GM19240 (cell line): ENCODE measurements around the gene HOXA3.

Experiments used
- DNase-seq: peaks from one replicate; pipeline ENCODE4 v3.0.0; 2011; ENCODE audit warnings: low spot score; ENCODE audit not compliant: insufficient read length

Gene HOXA3

DNA sequence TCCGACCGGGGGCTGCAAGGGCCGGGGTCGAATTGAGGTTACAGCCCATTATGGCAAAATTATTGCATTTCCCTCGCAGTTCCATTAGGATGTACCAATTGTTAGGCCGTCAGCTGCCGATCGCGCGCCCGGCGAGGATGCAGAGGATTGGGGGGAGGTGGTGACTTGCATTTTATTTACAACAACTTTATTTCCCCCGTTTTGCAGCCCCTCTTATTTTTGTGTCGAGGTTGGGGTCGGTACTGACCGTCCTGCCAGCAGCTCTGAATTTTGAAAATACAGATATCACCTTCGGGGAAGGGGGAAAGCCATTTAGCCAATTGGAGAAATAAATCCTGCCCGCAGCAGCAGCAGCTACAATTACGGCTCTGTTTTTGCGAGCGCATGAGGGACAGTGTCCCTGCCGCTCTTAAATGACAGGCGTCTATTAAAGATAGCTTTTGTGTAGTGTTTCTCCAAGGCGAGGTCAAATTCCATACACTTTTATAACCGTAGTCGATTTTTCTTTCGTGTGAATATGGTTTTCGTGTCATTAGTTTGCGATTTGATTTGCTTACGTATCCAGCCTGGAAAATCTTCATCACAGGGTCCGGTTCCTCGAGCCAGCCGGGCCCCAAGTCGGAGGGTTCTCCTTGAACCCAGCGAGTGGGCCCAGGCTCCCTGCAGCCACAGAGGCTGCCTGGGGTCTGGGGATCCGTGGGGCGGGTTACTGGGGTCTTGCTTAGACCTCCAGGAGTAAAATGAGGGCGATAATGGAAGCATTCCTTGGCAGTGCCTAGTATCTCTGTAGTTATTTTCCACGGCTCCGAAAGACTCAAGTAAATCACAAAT is 8.2 kb downstream of the HOXA3 start:
- DNase-seq, result no peak

DNA sequence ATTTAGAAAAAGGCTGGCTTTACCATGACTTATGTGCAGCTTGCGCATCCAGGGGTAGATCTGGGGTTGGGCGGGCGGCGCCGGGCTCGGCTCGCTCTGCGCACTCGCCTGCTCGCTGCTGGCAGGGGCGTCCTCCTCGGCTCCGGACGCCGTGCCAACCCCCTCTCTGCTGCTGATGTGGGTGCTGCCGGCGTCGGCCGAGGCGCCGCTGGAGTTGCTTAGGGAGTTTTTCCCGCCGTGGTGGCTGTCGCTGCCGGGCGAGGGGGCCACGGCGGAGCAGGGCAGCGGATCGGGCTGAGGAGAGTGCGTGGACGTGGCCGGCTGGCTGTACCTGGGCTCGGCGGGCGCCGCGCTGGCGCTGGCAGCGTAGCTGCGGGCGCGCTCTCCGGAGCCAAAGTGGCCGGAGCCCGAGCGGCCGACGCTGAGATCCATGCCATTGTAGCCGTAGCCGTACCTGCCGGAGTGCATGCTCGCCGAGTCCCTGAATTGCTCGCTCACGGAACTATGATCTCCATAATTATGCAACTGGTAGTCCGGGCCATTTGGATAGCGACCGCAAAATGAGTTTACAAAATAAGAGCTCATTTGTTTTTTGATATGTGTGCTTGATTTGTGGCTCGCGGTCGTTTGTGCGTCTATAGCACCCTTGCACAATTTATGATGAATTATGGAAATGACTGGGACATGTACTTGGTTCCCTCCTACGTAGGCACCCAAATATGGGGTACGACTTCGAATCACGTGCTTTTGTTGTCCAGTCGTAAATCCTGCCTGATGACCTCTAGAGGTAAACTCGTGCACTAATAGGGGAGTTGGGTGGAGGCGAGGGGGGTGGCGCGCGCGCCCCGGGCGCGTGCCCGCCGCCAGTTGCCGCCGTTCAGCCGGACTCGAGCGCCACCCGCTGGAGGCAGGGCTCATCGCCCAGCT is 9.1 kb downstream of the HOXA3 start, which contains the start of gene HOXA5:
Gene HOXA5 (minus strand): TSS at position 659 of the 927 bp plus-strand sequence. CDS start 74 bp downstream, at position 585.
- DNase-seq, result no peak

DNA sequence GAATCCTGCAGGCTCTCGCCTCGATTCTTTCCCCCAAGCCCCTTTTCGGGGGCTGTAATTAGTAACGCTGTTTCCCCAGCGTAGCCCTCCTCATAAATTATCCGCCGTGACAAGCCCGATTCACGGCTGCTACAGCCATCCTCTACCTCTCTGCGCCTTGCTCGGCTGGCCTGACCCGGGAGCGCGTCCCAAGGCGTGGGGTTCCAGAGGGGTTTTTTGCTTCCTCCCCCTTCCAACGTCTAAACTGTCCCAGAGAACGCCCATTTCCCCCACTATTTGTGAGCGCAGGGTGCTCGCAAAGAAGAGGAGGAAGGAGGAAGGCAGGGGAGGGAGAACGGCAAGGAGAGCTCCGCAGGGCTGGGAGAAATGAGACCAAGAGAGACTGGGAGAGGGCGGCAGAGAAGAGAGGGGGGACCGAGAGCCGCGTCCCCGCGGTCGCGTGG is 9.8 kb downstream of the HOXA3 start:
- DNase-seq, result no peak

DNA sequence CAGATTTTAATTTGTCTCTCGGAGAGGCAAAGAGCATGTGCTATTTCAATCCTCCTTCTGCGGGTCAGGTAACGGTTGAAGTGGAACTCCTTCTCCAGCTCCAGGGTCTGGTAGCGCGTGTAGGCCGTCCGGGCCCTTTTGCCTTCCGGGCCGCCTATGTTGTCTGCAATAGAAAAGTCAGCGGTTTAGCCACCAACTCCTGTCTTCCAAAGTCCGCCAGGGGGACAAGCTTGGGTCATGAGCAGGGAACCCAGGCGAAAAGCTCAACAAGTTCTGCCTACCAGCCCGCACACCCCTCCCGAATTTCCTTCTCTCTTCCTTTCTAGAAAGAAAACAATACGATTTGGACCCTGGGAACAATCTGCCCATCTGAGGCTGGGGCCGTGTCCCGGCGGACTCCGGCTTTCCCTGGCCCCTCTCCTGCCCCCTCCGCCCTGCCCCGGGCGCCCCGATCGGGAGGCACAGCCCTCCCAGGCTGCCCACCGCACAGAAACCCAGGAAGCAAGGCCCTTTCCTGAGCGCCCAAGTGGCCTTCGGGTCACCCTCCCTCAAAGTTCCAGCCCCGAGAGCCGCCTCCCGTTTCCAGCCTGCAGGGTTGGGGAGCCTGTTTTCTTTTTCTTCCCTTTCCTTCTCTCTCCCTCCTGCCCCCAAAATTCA is 10.3 kb downstream of the HOXA3 start:
- DNase-seq, result no peak

DNA sequence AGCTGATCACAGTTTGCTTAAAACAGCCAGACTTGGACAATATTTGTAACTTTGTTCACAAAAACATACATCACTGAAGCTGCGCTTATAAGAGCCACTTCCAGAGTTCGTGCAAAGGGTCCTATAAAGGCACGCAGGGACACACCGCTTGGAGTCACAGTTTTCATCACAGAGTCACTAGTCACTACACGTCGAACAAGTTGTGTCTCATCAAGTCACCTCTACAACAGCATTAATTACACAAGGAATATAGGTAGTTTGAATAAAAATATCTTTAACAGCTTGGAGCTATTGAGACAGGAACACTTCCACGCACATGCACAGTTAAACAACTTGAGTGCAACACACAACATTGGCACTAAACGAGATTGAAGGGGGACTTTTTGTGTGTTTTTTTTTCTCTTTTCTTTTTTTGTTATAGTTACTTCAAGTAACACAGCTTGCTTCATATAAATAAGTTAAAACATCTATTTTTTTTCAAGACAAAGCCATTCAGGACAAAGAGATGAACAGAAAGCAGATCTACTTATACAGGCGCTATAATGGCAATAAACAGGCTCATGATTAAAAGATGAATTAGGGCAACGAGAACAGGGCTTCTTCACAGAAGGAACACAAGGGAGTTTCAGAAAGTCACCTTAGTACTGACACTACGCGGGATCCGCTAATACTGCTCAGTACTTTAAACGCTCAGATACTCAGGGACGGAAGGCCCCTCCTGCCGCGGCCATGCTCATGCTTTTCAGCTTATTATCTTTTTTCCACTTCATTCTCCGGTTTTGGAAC is 11.1 kb downstream of the HOXA3 start:
- no peak for DNase-seq

DNA sequence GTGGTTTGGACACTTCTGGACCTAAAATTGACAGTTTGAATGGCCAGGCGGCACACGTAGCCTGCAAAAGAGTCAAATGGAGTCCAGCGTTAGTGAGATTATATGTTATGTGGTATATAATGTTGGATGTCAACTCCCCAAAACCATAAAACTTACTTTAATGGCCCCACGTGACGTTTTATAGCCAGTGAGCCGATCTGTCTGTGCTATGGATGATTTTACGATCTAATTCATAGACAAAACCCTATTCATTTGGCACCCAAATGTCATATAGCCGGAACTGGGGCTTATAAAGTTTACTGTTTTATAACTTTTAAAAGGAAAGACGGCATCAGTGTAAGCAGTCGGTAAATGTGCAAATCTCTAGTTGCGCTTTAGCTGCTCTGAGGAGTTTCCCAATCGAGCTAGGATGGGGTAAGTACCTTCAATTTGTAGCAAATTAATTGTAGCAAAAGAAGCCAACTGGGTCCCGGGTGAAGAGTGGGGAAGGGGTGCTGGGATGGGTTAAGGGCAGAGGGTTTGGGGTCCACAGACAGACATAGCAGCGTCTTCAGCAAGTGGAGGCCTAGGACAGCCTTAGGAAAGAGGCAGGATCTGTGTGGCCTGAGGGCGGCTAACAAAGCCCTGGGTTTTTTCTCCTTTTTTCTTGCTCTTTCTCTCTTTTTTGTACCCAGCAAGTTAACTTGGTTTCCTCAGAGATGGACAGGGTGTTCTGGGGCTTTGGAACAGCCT is 12.1 kb downstream of the HOXA3 start:
- DNase-seq, result no peak

DNA sequence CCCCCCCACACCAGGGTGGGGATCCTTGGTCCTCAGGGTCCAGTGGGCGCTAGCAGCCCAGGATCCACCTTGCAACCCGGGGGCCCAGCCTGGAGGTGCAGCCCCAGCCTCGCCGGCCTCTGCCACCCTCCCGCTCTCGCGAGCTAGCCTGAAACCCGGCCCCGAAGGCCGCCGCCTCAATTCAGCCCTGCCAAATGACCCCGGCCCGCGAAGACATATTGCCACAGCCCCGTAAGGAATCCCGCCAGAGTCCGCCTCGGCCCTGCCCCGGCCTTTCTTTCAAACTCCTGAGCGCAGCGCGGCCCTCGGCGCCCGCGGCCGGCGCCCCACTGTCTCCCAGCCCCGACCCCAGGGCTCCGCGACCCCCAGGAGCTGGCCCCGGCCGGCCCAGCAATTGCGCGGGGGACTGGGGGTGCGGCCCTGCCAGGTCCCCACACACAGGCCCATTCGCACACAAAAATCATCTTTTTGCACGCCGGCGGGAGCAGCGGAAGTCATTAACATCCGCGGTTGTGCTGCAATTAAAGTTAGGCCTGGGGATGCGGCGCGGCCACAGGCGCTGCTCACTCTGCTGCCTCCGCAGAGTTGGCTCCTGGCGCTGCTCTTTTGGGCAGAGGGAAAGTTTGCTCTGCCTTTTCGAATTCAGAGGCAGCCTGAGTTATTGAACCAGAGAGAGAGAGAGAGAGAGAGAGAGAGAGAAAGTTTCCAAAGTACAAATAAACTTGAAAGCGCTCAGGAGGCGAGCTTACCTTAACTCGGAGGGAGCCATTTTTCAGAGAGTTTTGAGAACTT is 12.9 kb downstream of the HOXA3 start:
- no peak for DNase-seq

DNA sequence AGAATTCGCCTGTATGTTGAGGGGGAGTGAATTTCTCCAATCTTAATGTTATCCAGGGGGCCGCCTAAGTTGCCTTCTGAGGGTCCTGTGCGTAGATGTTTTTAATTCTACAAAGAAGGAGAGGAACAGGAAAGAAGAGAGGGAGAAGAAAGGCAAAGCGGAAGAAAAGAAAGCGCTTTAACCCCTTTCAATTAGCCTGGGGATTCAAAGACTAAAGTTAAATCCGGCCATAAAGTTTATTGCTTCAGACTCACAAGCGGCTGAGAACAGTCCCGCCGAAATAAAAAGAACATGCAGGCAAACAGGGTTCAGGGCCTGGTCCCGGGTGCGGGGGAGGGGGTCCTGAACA is 13.4 kb downstream of the HOXA3 start:
- no peak for DNase-seq

DNA sequence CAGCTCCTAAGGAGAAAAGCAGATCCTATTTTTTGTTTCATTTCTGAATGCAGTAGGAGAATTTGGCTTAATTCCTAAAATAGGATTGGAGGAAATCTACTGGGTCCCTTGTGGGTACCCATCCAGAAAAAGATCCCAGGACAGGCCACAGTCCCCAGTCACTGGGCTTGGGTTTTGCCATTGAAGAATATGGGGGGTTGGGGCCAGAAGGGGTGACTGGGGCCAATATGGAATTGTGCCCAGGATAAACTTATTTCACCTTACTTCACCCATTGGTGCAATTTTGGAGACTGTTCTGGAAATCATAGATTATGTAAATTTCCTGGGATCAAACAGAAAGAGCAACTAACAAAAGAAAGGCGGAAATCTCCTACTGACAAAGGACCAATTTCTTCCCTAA is 13.9 kb downstream of the HOXA3 start:
- DNase-seq, result no peak

DNA sequence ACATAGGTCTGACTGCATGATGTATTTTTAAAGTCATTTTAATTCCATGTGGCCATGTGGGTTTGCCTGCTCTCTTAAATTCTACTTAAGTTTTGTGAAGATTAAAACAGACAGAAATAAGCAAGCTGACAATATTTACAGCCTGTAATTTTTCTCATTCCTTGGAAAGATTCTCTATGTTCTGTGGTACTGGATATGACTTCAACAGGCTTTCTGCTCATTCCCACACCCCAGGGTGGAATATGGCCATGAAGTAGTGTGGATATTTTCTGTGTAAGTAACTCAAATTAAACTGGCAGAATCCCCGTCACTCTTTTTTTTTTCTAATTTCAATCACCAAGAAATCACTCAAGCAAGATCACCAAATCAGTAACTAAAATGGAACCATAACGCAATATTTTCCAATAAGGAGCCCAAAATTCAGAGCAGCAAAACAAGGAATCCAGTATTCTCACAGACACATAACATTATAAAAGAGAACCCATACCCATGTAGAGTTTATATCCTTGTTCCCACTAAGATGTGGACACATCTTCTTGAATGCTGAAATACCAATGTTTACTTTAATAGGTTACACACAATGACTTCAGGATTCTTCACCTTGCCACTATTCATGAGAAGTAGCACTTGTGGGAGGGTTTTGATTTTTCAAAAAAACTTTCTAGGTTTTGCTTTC is 14.6 kb downstream of the HOXA3 start:
- DNase-seq, result no peak

DNA sequence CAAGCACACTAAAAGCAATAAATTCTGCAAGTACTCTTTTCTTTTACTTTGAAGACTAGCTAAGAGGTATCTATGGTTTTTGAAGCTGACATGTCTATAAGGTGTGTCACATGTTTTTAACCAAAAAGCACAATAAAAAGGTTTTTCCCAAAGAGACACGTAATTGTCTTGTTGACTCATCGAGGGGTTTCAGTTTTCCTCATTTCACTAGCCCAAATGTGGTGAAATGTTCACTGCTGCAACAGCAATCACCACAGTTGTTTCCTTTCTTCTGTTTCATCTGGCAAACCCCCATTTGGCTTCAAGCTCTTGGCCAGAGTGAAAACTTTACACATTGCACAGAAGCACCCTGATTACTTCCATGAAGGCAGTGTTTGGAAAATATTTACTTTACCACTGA is 18.0 kb downstream of the HOXA3 start:
- no peak for DNase-seq

DNA sequence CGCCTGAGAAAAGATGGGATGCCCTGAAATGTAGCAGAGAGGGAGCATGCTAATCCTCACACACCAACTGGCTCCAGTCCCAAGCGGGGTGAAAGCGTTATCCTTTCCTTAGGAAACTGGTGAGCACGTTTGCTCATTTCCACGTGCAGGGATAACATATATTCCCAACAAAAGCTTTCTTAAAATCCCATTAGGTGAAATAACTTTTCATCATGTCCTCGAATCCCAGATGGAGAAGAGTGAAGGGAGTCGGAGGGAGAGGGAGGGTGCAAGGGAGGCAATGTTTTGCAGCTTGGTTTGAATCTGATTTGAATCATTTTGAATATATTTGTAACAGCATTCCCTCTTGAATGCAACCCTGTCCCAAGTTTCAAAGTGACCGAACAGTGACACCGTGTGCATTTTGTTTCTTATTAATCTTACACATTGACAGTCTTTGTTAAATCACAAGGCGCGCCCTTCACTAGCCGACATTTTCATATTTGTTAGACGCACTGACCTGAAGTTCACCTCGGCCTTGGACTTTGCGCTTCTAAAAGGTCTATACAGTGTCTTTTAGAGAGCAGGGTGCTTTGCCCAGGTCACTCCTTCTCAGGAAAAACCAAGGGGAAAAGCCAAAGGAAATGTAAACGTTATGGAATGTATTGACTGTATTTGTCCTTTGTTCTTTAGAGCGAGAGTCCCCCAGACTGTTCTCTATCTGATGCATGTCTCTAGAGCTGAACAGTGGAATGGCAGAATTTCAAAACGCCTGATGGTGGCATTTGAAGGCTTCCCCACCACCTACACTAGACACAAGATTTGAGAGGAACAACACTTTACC is 18.8 kb downstream of the HOXA3 start:
- no peak for DNase-seq

DNA sequence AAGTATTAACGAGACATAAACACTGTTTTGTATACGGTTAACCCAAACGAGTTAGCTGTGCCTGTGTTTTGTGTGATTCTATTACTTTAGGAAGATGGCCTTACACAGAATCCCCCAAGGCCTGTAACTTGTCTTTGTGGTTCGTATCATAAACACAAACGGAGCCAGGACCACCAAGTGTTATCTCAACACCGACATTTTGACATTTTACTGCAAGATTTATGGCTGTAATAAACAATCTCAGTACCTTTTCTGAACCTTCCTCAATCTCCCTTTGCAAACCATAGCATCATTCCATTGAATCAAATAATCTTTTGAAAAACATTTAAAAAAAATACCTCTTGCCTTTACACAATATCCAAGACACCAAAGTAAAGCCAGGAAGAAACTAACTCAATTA is 19.4 kb downstream of the HOXA3 start:
- DNase-seq, result no peak

DNA sequence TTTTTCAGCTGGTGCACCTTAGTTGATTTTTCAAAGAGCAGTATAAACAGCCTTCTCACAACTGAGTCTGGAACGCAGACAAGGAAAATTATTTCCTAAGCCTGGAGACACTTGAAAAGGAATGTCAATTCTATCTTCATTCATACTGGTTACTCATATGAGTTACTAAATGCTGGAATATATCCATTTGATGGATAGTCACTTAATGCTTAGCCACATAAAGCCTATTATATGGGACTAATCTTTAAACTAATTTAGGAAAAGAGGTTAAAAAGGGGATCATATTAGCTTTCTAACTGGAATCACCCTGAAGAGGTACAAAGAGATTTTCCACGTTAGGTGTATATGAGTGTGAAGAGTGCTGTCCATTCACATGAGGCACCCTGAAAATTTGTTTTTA is 20.2 kb downstream of the HOXA3 start:
- no peak for DNase-seq

DNA sequence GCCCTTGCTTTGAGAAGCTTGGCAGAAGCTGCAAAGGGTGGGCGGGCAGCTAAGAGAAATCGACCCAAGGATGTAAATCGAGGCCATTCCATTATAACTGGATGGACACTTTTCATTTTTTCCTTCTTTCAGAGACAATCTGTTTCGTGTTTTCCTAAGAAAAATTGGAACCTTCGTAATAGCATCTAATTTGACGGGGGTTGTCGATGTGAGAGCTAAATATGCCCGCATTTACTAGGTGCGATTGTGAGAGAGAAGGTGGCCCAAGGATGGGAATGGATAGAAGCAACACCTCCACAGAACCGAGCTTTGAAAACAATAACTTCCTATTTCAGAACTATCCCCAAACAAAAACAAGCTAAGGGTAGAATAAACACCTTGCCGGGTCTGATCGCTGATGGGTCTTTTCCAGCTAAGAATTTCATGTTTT is 21.0 kb downstream of the HOXA3 start:
- no peak for DNase-seq

DNA sequence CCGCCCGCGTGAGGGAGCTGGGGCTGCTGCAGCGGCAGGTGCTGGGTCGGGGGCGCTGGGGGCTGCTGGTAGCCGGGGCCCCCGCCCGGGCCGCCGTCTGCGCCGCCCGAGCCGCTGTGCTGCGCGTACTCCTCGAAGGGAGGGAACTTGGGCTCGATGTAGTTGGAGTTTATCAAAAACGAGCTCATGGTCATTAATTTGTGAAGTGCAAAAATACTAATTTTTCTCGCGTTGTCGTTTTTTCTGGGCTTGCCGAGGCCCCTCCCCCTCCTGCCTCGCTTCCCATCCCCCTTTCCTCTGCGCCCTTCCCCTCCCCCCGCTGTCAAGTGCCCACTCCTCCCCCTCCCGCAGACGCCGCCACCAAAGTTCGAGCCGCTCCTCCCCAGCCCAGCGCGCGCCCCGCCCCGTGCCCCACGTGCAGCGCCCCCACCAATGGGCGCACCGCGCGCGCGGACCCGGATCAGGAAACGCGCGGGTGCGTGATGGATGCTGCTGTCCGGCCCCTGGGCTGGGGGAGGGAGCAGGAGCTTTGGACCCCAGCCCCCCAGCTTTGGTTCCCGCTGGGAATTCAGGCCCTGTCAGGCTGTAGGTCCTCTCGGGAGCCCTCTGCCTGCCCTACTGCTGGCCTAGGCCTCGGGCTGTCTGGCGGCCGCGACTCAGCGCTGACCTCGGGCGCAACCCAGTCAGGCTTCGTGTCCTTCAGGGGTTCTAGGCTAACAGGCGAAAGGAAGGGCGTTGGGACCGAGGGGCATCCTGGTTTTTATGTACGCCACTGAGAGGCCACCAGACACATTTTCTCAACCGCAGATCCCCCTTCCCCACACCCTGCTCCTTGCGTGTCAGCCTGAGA is 21.6 kb downstream of the HOXA3 start, which contains the start of gene HOXA4:
Gene HOXA4 (minus strand): TSS at position 218 of the 850 bp plus-strand sequence. CDS start 24 bp downstream, at position 194.
- no peak for DNase-seq
